Measurements from ENCODE around the gene ZBTB3. TPM values are rescaled to one million over a fixed set of nuclear protein-coding genes. Genes with fewer than 3 reads are reported as not detected.

ZBTB3 gene
- total and polyA plus RNA-seq, 2 of the 8 experiments (the other 6 are each of a cell fraction or from before 2014, with no cell fraction given): 30.2 to 76.9 TPM

DNA sequence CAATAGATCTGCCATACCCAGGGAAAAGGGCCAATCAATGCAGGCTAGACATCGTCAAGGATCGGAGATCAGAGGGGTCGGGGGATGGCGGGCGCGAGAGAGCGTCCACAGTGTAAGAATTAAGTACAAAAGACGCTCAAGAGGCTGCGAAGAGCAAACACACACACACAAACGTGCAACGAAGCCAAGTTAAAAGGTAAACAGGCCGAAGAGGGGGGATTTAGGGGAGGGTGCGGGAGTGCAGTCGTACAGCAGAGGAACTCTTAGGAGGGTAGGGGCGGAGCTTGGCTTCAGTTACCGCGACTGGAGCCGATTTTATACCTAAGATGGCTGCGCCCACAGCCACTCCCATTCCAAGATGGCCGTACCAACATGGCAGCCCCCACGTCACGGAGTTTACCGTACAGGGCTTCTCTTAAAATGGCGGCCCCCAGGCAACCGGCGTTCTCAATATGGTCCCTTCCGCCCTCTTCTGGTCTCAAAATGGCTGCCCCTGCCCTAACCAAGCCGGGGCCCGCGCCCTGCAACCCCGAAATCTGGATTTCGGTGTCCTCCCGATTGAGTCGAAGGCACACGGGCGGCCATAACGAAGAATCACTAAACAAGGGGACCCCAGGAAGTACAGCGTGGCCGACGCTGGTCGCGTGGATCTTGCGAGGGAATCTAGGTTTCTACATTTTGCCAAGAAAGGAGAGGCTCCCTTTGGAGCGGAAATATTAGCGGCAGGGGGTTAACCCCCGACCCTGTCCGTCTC is 44.5 kb downstream of the ZBTB3 start (continued):
- TF ChIP-seq, protein P1, sequence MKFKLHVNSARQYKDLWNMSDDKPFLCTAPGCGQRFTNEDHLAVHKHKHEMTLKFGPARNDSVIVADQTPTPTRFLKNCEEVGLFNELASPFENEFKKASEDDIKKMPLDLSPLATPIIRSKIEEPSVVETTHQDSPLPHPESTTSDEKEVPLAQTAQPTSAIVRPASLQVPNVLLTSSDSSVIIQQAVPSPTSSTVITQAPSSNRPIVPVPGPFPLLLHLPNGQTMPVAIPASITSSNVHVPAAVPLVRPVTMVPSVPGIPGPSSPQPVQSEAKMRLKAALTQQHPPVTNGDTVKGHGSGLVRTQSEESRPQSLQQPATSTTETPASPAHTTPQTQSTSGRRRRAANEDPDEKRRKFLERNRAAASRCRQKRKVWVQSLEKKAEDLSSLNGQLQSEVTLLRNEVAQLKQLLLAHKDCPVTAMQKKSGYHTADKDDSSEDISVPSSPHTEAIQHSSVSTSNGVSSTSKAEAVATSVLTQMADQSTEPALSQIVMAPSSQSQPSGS (IDR thresholded peaks at IDR 0.05; ENCODE audit: low read length): peak; percentile 66; the same call in 1 of the 2 replicates
- TF ChIP-seq RXRA (IDR thresholded peaks at IDR 0.05; ENCODE audit: insufficient read depth, low read depth, low read length) (no peak), CBX5 (IDR thresholded peaks at IDR 0.05; ENCODE audit: low read depth, low read length) (no peak), SP1 (IDR thresholded peaks at IDR 0.05; ENCODE audit: low read depth, low read length) (peak; percentile 85), SP4 (IDR thresholded peaks at IDR 0.05; ENCODE audit: low read length) (peak; percentile 89), CREB1 (IDR thresholded peaks at IDR 0.05) (peak; percentile 79), TEAD4 (IDR thresholded peaks at IDR 0.05; ENCODE audit: low read depth, low read length) (peak; percentile 87), TAF1 (IDR thresholded peaks at IDR 0.05; ENCODE audit: low read depth, low read length) (peak; percentile 95), CHD1 (IDR thresholded peaks at IDR 0.05; ENCODE audit: low read depth, low read length) (peak; percentile 65), SP2 (IDR thresholded peaks at IDR 0.05; ENCODE audit: low read length) (no peak), ASH2L (IDR thresholded peaks at IDR 0.05; ENCODE audit: low read length) (peak; percentile 78), SAP30 (IDR thresholded peaks at IDR 0.05; ENCODE audit: insufficient read depth, insufficient replicate concordance, low read length) (peak; percentile 96), NANOG (IDR thresholded peaks at IDR 0.05; ENCODE audit: insufficient read depth, low read depth, low read length, poor library complexity, severe bottlenecking) (peak; percentile 10), CHD2 (IDR thresholded peaks at IDR 0.05; ENCODE audit: low read length) (peak; percentile 49; the same call in 1 of the 2 replicates), TAF7 (optimal IDR thresholded peaks at IDR 0.05; ENCODE audit: borderline replicate concordance, low read depth, low read length) (peak; percentile 87), JUND (IDR thresholded peaks at IDR 0.05; ENCODE audit: low read length) (0 out of 2 replicates have a peak, but pooled peaks have one; percentile 3), PHF8 (conservative IDR thresholded peaks at IDR 0.05; ENCODE audit: low read depth, low read length) (peak; percentile 58), POLR2A (IDR thresholded peaks at IDR 0.05; ENCODE audit: control extremely low read depth in 1 of 2, low read depth in 2 of 2, low read length in 2 of 2) (peak; percentile 88 to 98), YY1 (IDR thresholded peaks at IDR 0.05; ENCODE audit: low read depth, low read length) (peak; percentile 100)
- TF ChIP-seq, protein P2, sequence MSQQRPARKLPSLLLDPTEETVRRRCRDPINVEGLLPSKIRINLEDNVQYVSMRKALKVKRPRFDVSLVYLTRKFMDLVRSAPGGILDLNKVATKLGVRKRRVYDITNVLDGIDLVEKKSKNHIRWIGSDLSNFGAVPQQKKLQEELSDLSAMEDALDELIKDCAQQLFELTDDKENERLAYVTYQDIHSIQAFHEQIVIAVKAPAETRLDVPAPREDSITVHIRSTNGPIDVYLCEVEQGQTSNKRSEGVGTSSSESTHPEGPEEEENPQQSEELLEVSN (IDR thresholded peaks at IDR 0.05): no peak
- TF ChIP-seq, protein P3, sequence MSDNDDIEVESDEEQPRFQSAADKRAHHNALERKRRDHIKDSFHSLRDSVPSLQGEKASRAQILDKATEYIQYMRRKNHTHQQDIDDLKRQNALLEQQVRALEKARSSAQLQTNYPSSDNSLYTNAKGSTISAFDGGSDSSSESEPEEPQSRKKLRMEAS (IDR thresholded peaks at IDR 0.05): peak; percentile 54
